ENCODE data around the gene SLC39A11.

Gene SLC39A11

GRCh38 chr17:72792771-72793170 is 299.7 kb downstream of the SLC39A11 start:
- no peak for DNase-seq (ENCODE audit: extremely low spot score)
- TF ChIP-seq ZNF384 (IDR thresholded peaks at IDR 0.05) (no peak), SUZ12 (IDR thresholded peaks at IDR 0.05) (no peak), NFRKB (IDR thresholded peaks at IDR 0.05) (no peak), ELF4 (IDR thresholded peaks at IDR 0.05) (no peak), ARNT (IDR thresholded peaks at IDR 0.05) (no peak), FOXA1 (IDR thresholded peaks at IDR 0.05) (no peak), SP1 (IDR thresholded peaks at IDR 0.05) (no peak), L3MBTL2 (conservative IDR thresholded peaks at IDR 0.05) (no peak), BHLHE40 (IDR thresholded peaks at IDR 0.05; ENCODE audit: borderline replicate concordance) (no peak), FOXK2 (IDR thresholded peaks at IDR 0.05) (no peak), CTBP1 (IDR thresholded peaks at IDR 0.05; ENCODE audit: borderline replicate concordance) (no peak), FOXM1 (IDR thresholded peaks at IDR 0.05; ENCODE audit: borderline replicate concordance) (no peak), TARDBP (IDR thresholded peaks at IDR 0.05) (no peak), HDGF (IDR thresholded peaks at IDR 0.05; ENCODE audit: borderline replicate concordance) (no peak), LEF1 (IDR thresholded peaks at IDR 0.05; ENCODE audit: borderline replicate concordance) (no peak)
- TF ChIP-seq, protein P1, sequence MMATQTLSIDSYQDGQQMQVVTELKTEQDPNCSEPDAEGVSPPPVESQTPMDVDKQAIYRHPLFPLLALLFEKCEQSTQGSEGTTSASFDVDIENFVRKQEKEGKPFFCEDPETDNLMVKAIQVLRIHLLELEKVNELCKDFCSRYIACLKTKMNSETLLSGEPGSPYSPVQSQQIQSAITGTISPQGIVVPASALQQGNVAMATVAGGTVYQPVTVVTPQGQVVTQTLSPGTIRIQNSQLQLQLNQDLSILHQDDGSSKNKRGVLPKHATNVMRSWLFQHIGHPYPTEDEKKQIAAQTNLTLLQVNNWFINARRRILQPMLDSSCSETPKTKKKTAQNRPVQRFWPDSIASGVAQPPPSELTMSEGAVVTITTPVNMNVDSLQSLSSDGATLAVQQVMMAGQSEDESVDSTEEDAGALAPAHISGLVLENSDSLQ (IDR thresholded peaks at IDR 0.05) = no peak
- ChIA-PET POLR2A (no interaction called here), CTCF (interaction anchor here (0.5 kb wide), 1 partner anchor 9 kb away, joined by 5 read pairs; no protein-coding TSS in a partner anchor)

DNA sequence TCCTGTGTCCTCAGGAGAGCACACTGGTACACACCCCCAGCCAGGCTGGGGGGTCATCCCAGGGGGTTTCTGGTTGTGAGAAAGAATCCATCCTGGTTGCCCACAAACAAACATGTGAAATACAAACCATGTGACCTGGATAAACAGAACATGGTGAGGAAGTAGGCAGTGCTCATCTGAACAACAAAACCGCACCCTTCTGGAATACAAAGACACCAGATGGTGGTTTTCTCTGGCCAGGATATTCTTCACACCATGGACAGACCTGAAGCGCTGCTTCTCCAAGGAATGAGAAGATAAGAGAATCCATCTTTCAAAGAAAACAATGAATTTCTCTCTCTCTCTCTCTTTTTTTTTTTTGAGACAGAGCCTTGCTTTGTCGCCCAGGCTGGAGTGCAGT is 302.3 kb downstream of the SLC39A11 start:
- TF ChIP-seq FOXA1 (IDR thresholded peaks at IDR 0.05) (no peak), NFRKB (IDR thresholded peaks at IDR 0.05) (no peak), HDGF (IDR thresholded peaks at IDR 0.05; ENCODE audit: borderline replicate concordance) (no peak), FOXK2 (IDR thresholded peaks at IDR 0.05) (no peak)
- TF ChIP-seq, protein P1 (IDR thresholded peaks at IDR 0.05) = no peak
- ChIA-PET POLR2A (no interaction called here), CTCF (no interaction called here)
- no peak for DNase-seq (ENCODE audit: extremely low spot score)

- DNase-seq (ENCODE audit: extremely low spot score) = no peak
- ChIA-PET POLR2A (no interaction called here), CTCF (no interaction called here)
- TF ChIP-seq ELF4 (IDR thresholded peaks at IDR 0.05) (no peak), SUZ12 (IDR thresholded peaks at IDR 0.05) (no peak), TARDBP (IDR thresholded peaks at IDR 0.05) (no peak), L3MBTL2 (conservative IDR thresholded peaks at IDR 0.05) (no peak), ARNT (IDR thresholded peaks at IDR 0.05) (no peak), HDGF (IDR thresholded peaks at IDR 0.05; ENCODE audit: borderline replicate concordance) (no peak), FOXK2 (IDR thresholded peaks at IDR 0.05) (no peak), NFRKB (IDR thresholded peaks at IDR 0.05) (no peak), BHLHE40 (IDR thresholded peaks at IDR 0.05; ENCODE audit: borderline replicate concordance) (no peak), SP1 (IDR thresholded peaks at IDR 0.05) (no peak), FOXA1 (IDR thresholded peaks at IDR 0.05) (no peak), FOXM1 (IDR thresholded peaks at IDR 0.05; ENCODE audit: borderline replicate concordance) (no peak), LEF1 (IDR thresholded peaks at IDR 0.05; ENCODE audit: borderline replicate concordance) (no peak), CTBP1 (IDR thresholded peaks at IDR 0.05; ENCODE audit: borderline replicate concordance) (no peak)
- TF ChIP-seq, protein P1 (IDR thresholded peaks at IDR 0.05) = no peak
These were observed 302.8 kb downstream of the SLC39A11 start for GRCh38 chr17:72789711-72790110.

DNA sequence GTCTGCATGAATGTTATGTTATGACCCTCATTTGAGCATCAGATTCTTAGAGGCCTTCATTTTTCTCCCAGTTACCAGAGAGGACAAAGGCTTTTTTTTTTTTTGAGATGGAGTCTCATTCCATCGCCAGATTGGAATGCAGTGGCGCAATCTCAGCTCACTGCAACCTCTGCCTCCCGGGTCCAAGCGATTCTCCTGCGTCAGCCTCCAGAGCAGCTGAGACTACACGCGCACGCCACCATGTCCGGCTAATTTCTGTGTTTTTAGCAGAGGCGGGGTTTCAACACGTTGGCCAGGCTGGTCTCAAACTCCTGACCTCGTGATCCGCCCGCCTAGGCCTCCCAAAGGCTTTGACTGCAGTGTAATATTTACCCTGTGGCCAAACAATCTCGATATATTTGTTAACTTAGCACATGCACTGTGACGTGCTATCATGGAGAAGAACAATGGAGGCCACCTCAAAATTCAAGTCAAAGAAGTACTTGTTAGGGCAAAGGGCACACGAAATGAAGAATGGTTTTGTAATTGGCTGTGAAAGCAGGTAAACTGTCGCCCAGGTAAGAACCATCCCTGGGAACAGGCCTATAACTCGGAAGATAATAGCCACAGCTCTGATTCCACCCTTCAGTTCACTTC is 303.4 kb downstream of the SLC39A11 start:
- no peak for TF ChIP-seq L3MBTL2 (conservative IDR thresholded peaks at IDR 0.05)
- TF ChIP-seq ARNT (IDR thresholded peaks at IDR 0.05) = no peak
- DNase-seq (ENCODE audit: extremely low spot score) = no peak
- ChIA-PET CTCF (no interaction called here), POLR2A (no interaction called here)

GRCh38 chr17:72786209-72786608 is 306.3 kb downstream of the SLC39A11 start:
- ChIA-PET POLR2A (no interaction called here), CTCF (no interaction called here)
- TF ChIP-seq LEF1 (IDR thresholded peaks at IDR 0.05; ENCODE audit: borderline replicate concordance) (no peak), L3MBTL2 (conservative IDR thresholded peaks at IDR 0.05) (no peak), FOXM1 (IDR thresholded peaks at IDR 0.05; ENCODE audit: borderline replicate concordance) (no peak), SP1 (IDR thresholded peaks at IDR 0.05) (no peak), ZNF384 (IDR thresholded peaks at IDR 0.05) (no peak), BHLHE40 (IDR thresholded peaks at IDR 0.05; ENCODE audit: borderline replicate concordance) (no peak), FOXK2 (IDR thresholded peaks at IDR 0.05) (no peak), CTBP1 (IDR thresholded peaks at IDR 0.05; ENCODE audit: borderline replicate concordance) (no peak), ELF4 (IDR thresholded peaks at IDR 0.05) (no peak), SUZ12 (IDR thresholded peaks at IDR 0.05) (no peak), ARNT (IDR thresholded peaks at IDR 0.05) (no peak), NFRKB (IDR thresholded peaks at IDR 0.05) (no peak), FOXA1 (IDR thresholded peaks at IDR 0.05) (no peak), TARDBP (IDR thresholded peaks at IDR 0.05) (no peak), HDGF (IDR thresholded peaks at IDR 0.05; ENCODE audit: borderline replicate concordance) (no peak)
- TF ChIP-seq, protein P1 (IDR thresholded peaks at IDR 0.05) = no peak
- no peak for DNase-seq (ENCODE audit: extremely low spot score)
